Ovary (tissue), 3 donors: ENCODE measurements around the gene SRC.

Source experiments
- EP300 ChIP-seq: sonication (generic); formaldehyde crosslinking; IDR thresholded peaks from one replicate; pipeline ENCODE4 v1.6.1; 2017; ENCODE audit warnings: antibody characterized with exemption
- POLR2A ChIP-seq: fragments of 450-650 bp; IDR thresholded peaks from one replicate; pipeline ENCODE4 v1.6.1; 2017; ENCODE audit warnings: antibody characterized with exemption, mild to moderate bottlenecking, moderate library complexity
- TF ChIP-seq, protein P1 (sequence below), 3 donors: fragments of 450-650 bp in 2 of 3; fragments of 200-600 bp in 1 of 3; IDR thresholded peaks; one replicate each; pipeline versions ENCODE4 v1.5.1 to v1.8.0; 2016 to 2022; ENCODE audit warnings: antibody characterized with exemption in 3 of 3, mild to moderate bottlenecking in 1 of 3
- donor health status: DM: no; HTN: no; CAD: no.

DNA sequence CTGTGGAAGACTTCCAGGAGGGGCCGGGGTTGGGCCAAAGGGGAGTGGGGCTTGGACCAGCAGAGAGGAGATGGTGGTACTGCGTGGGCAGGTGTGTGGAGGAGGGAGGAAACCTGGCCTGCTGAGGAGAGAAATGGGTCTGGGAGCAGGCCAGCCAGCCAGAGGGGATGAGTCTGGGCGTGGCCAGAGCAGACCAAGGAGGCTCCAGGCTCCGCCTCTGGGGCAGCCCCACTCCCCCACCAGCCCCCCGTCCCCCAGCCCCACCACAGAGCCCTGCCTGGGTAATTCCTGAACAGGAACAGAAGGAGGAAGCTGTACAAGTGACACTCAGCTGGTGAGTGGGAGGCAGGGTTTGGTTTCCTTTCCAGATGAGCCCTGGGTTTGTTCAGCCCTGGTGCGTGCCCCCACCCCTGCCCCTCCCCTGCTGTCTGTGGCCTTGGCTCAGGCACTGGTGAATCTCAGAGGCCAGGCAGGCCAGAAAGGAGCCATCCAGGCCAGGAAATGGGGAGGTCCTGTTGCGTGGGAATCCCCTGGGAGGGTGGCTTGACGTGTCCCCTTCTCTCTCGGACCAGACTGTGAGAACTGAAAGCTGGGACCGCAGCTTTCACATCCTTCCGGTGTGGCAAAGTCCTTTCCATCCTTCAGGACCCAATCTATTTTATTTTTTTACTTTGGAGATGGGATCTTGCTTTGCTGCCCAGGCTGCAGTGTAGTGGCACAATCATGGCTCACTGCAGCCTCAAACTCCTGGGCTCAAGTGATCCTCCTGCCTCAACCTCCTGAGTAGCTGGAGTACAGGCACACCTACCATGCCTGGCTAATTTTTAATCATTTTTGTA lies 9.4 kb upstream of the SRC start:
- TF ChIP-seq, protein P1, sequence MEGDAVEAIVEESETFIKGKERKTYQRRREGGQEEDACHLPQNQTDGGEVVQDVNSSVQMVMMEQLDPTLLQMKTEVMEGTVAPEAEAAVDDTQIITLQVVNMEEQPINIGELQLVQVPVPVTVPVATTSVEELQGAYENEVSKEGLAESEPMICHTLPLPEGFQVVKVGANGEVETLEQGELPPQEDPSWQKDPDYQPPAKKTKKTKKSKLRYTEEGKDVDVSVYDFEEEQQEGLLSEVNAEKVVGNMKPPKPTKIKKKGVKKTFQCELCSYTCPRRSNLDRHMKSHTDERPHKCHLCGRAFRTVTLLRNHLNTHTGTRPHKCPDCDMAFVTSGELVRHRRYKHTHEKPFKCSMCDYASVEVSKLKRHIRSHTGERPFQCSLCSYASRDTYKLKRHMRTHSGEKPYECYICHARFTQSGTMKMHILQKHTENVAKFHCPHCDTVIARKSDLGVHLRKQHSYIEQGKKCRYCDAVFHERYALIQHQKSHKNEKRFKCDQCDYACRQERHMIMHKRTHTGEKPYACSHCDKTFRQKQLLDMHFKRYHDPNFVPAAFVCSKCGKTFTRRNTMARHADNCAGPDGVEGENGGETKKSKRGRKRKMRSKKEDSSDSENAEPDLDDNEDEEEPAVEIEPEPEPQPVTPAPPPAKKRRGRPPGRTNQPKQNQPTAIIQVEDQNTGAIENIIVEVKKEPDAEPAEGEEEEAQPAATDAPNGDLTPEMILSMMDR (IDR thresholded peaks at IDR 0.05) = no peak
- TF ChIP-seq POLR2A = no peak
- TF ChIP-seq EP300 = no peak
